Measurements from ENCODE around the gene DUSP9. TPM values are rescaled to one million over a fixed set of nuclear protein-coding genes. Genes with fewer than 3 reads are reported as not detected.

Gene DUSP9
- total RNA-seq, 4 donors from 2014 or later: not detected

DNA sequence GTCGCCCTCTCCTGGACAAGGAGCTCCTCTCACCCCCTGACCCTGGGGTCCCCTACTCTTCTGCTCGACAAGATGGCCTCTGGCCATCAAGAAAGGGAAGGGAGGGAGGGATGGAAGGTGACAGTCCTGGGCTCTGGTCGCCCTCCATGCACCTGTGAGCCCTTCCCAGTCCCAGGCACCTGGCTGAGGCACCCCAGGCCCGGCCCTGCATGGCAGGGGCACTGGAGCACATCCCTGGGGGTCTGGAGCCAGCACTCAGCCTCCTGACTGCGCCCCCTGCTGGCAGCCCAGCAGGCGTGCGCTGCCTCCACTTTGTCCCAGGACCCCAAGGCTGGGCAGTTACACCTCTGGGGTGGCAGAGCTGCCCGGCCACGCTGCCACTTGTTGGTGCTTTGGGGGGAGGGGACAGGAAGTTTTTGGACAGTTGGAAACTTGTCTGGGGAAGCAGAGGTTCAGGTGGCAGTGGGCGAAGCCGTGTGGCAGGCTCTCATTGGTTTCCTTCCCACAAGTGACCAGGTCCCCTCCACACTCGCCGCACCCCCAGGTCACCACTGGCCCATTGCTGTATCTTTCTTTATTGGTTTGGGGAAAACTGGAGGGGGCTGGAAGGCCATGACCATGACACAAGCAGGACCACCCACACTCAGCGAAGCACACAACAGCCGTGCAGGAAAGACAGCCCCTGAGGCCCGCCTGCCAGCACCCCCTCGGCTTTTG, 22.3 kb downstream of the DUSP9 start:
- DNase-seq (no peak), ATAC-seq (peak in 1 of 2 donors; percentile 15)
- in situ Hi-C loops (cut with MboI; ENCODE audit: low sequenced_read_pairs in 4 of 4) (loop anchor here (5.0 to 25.0 kb wide), 4 partner anchors 112 to 707 kb away; no protein-coding TSS in a partner anchor), intact Hi-C loops (cut with DNase I; ENCODE audit: low total_unique reads) (loop anchor here (2.0 to 10.0 kb wide), 2 partner anchors 61 to 715 kb away; no protein-coding TSS in a partner anchor)
- Histone ChIP-seq H3K4me1 (peaks cover 0 to 5% of the 10 kb centered on the region in 2 donors), H3K36me3 (no peaks in the 10 kb centered on the region), H3K9me3 (no peaks in the 10 kb centered on the region), H3K27me3 (peaks cover 0 to 7% (median 0%) of the 10 kb centered on the region in 3 donors), H3K4me3 (no peak overlapping the region), H3K27ac (no peak overlapping the region)
- no peak for TF ChIP-seq POLR2A (IDR thresholded peaks at IDR 0.05)
- TF ChIP-seq, protein P1, sequence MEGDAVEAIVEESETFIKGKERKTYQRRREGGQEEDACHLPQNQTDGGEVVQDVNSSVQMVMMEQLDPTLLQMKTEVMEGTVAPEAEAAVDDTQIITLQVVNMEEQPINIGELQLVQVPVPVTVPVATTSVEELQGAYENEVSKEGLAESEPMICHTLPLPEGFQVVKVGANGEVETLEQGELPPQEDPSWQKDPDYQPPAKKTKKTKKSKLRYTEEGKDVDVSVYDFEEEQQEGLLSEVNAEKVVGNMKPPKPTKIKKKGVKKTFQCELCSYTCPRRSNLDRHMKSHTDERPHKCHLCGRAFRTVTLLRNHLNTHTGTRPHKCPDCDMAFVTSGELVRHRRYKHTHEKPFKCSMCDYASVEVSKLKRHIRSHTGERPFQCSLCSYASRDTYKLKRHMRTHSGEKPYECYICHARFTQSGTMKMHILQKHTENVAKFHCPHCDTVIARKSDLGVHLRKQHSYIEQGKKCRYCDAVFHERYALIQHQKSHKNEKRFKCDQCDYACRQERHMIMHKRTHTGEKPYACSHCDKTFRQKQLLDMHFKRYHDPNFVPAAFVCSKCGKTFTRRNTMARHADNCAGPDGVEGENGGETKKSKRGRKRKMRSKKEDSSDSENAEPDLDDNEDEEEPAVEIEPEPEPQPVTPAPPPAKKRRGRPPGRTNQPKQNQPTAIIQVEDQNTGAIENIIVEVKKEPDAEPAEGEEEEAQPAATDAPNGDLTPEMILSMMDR (IDR thresholded peaks at IDR 0.05 in 4 of 5, conservative IDR thresholded peaks at IDR 0.05 in 1 of 5): peak; percentile 28 to 75 (median 59)

DNA sequence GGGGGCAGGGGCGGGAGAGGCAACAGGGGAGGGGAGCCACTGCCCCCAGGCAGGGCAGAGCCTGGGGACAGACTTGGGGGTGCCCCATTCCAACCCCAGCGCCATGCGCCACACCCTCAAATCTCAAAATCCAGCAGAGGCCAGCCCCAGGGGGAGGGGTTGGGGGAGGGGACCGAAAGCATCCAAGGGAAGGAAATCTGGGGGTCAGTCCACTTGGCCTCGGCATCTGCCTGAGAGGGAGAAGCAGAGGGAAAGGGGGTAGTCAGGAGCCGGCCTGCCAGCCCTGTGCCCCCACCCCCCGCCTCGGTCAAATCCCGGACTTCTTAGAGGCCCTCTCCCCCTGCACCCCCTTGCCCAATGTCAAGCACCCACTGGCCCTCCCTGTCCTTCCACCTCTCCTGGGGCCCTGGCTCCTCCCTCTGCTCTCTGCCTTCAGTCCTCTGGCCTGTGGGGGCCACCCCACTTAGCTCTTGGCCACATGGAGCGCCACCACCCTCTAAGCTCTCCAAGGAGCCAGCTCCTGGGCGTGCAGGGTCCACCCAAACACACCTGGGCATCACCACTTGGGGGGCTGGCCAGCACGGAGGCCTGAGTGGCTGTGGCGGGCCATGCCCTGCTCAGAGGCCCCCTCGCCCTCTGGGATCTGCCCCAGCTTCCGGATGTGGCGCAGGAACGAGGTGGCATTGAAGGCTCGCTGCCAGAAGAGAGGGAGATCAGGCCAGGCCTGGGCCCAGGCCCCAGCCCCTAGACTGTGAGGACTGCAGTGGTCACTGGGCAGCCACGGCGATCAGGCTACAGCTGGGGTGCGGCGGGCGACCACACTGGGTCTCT, 23.1 kb downstream of the DUSP9 start:
- ATAC-seq: no peak

DNA sequence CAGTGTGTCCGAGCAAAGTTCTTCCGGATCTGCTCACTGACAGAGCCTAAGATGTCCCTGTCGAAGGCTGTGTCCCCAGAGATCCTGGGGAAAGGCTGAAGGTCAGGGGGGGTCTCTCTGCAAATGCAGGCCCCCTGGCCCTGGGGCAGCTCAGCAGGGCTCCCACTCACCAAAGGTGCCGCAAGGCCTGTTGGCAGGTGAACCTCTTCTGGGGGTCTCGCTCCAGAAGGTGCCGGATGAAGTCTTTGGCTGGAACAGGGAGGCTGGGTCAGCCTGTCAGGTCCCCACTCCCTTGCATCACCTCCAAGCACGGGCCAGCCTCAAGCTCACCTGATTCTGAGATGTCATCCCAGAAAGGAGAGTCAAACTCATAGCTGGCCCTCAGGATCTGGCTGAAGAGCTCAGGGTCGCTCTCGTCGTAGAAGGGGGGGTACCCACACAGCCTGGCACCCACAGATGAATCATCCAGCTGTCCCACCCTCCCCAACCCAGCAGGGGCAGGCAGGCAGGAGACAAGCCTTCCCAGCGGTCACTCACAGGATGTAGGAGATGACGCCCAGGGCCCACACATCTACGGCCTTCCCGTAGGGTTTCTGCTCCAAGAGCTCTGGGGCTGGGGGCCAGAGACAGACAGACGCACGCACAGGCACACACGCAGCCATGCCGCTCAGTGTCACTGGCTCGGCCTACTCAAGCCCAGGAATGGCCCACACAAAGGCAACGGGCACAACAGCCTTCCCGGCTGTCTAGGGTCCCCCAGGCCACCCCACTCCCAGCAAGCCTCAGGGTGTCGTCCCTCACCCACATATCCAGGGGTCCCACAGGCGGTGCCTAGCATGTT, 24.0 kb downstream of the DUSP9 start:
- no peak for ATAC-seq
- Histone ChIP-seq H3K36me3 (no peaks in the 10 kb centered on the region), H3K4me3 (no peak overlapping the region), H3K27me3 (peaks cover 0 to 12% (median 11%) of the 10 kb centered on the region in 3 donors), H3K27ac (no peak overlapping the region), H3K4me1 (peaks cover 0 to 5% of the 10 kb centered on the region in 2 donors), H3K9me3 (no peaks in the 10 kb centered on the region)
- in situ Hi-C loops (cut with MboI; ENCODE audit: low sequenced_read_pairs in 4 of 4): loop anchor here in 1 of 4 donors (25.0 kb wide), 1 partner anchor 709 kb away; no protein-coding TSS in a partner anchor
- DNase-seq: no peak
- intact Hi-C loops (cut with DNase I; ENCODE audit: low total_unique reads): no loop called here
- TF ChIP-seq, protein P1 (IDR thresholded peaks at IDR 0.05 in 4 of 5, conservative IDR thresholded peaks at IDR 0.05 in 1 of 5): no peak
- TF ChIP-seq POLR2A (IDR thresholded peaks at IDR 0.05): no peak

More for the DNA sequence above, 23.1 kb downstream of the DUSP9 start:
- H3K27me3 ChIP-seq: peaks cover 0 to 9% (median 5%) of the 10 kb centered on the region in 3 donors
- no peaks in the 10 kb centered on the region for H3K36me3 ChIP-seq
- TF ChIP-seq POLR2A (IDR thresholded peaks at IDR 0.05): no peak
- TF ChIP-seq, protein P1 (IDR thresholded peaks at IDR 0.05 in 4 of 5, conservative IDR thresholded peaks at IDR 0.05 in 1 of 5): no peak
- intact Hi-C loops (cut with DNase I; ENCODE audit: low total_unique reads) (loop anchor here (2.0 to 10.0 kb wide), 2 partner anchors 61 to 715 kb away; no protein-coding TSS in a partner anchor), in situ Hi-C loops (cut with MboI; ENCODE audit: low sequenced_read_pairs in 4 of 4) (loop anchor here (5.0 to 25.0 kb wide), 4 partner anchors 113 to 708 kb away; no protein-coding TSS in a partner anchor)
- H3K4me1 ChIP-seq: peaks cover 0 to 5% of the 10 kb centered on the region in 2 donors
- DNase-seq: no peak
- no peak overlapping the region for H3K4me3 ChIP-seq
- no peaks in the 10 kb centered on the region for H3K9me3 ChIP-seq
- no peak overlapping the region for H3K27ac ChIP-seq
